CD8-positive, alpha-beta memory T cell (primary cell): ENCODE results near the gene POLA2. TPM values are rescaled to one million over a fixed set of nuclear protein-coding genes. Genes with fewer than 3 reads are reported as not detected.
A peak's percentile ranks its signal among the peaks of the same experiment; 100 is the strongest.

Experiments
- CTCF ChIA-PET: fragments of 350-600 bp; sonication (Branson Sonifier 250); formaldehyde crosslinking; loops from one replicate; lab custom pipeline; 2021; ENCODE audit warnings: antibody characterized with exemption; lab: Charles Lee
- POLR2A ChIA-PET: fragments of 350-600 bp; sonication (Branson Sonifier 250); formaldehyde crosslinking; loops from one replicate; lab custom pipeline; 2021; ENCODE audit warnings: antibody characterized with exemption; lab: Charles Lee
- DNase-seq, 5 donors: peaks; one replicate each; pipeline versions ENCODE4 v3.0.0 to v3.0.0-alpha.2; 2020 to 2022; ENCODE audit warnings: mixed read lengths in 1 of 5
- H3K27ac ChIP-seq: one replicate; pipeline ENCODE4 v1.7.0; 2013; ENCODE audit warnings: low read depth, mild to moderate bottlenecking, low read length, moderate library complexity
- H3K27me3 ChIP-seq: 2 replicates; pipeline ENCODE4 v1.7.0; 2013; ENCODE audit warnings: low read length, mild to moderate bottlenecking; ENCODE audit not compliant: insufficient read depth, poor library complexity, severe bottlenecking
- H3K36me3 ChIP-seq: 2 replicates; pipeline ENCODE4 v1.7.0; 2013; ENCODE audit warnings: mild to moderate bottlenecking, low read length, moderate library complexity; ENCODE audit not compliant: insufficient read depth
- H3K4me1 ChIP-seq: 2 replicates; pipeline ENCODE4 v1.7.0; 2013; ENCODE audit warnings: mild to moderate bottlenecking, low read length, moderate library complexity; ENCODE audit not compliant: insufficient read depth
- H3K4me3 ChIP-seq: 2 replicates; pipeline ENCODE4 v1.7.0; 2013; ENCODE audit warnings: mild to moderate bottlenecking, low read length
- H3K9me3 ChIP-seq: 2 replicates; pipeline ENCODE4 v1.7.0; 2013; ENCODE audit warnings: mild to moderate bottlenecking, low read length
- H3K27ac Mint-ChIP-seq, 8 donors: one replicate each; pipeline ENCODE4 v1.8.0; 2020 to 2021; ENCODE audit warnings: mixed read lengths in 8 of 8, mild to moderate bottlenecking in 6 of 8, inconsistent platforms in 3 of 8, moderate library complexity in 3 of 8
- H3K27me3 Mint-ChIP-seq, 2 donors: one replicate each; pipeline ENCODE4 v1.8.0; 2020 to 2021; ENCODE audit warnings: mixed read lengths in 2 of 2, mild to moderate bottlenecking in 1 of 2, moderate library complexity in 1 of 2
- H3K36me3 Mint-ChIP-seq, 3 donors: one replicate each; pipeline ENCODE4 v1.8.0; 2020 to 2021; ENCODE audit warnings: mixed read lengths in 3 of 3, inconsistent platforms in 1 of 3, mild to moderate bottlenecking in 1 of 3
- H3K4me1 Mint-ChIP-seq, 3 donors: one replicate each; pipeline ENCODE4 v1.8.0; 2020 to 2021; ENCODE audit warnings: mixed read lengths in 3 of 3, inconsistent platforms in 1 of 3, mild to moderate bottlenecking in 1 of 3
- H3K4me3 Mint-ChIP-seq, 7 donors: one replicate each; pipeline ENCODE4 v1.8.0; 2020 to 2021; ENCODE audit warnings: mixed read lengths in 7 of 7, mild to moderate bottlenecking in 6 of 7, moderate library complexity in 4 of 7, inconsistent platforms in 2 of 7
- H3K9me3 Mint-ChIP-seq, 5 donors: one replicate each; pipeline ENCODE4 v1.8.0; 2020 to 2022; ENCODE audit warnings: mixed read lengths in 5 of 5, mild to moderate bottlenecking in 3 of 5, moderate library complexity in 2 of 5, inconsistent platforms in 1 of 5
- polyA plus RNA-seq: library from polyadenylated mRNA; unstranded; fragments of 300-500 nt; fragmentation: Illumina TruSeq; gene quantifications from one replicate; pipeline ENCODE4 v1.2.3, GENCODE V29; 2021
- total RNA-seq, 2 experiments: library from RNA; stranded (reverse); gene quantifications; one replicate each; pipeline ENCODE4 v1.2.3, GENCODE V29; 2021

POLA2 gene
- total and polyA plus RNA-seq, 3 experiments from 2014 or later = 11.0 to 78.8 (median 75.6) TPM

DNA sequence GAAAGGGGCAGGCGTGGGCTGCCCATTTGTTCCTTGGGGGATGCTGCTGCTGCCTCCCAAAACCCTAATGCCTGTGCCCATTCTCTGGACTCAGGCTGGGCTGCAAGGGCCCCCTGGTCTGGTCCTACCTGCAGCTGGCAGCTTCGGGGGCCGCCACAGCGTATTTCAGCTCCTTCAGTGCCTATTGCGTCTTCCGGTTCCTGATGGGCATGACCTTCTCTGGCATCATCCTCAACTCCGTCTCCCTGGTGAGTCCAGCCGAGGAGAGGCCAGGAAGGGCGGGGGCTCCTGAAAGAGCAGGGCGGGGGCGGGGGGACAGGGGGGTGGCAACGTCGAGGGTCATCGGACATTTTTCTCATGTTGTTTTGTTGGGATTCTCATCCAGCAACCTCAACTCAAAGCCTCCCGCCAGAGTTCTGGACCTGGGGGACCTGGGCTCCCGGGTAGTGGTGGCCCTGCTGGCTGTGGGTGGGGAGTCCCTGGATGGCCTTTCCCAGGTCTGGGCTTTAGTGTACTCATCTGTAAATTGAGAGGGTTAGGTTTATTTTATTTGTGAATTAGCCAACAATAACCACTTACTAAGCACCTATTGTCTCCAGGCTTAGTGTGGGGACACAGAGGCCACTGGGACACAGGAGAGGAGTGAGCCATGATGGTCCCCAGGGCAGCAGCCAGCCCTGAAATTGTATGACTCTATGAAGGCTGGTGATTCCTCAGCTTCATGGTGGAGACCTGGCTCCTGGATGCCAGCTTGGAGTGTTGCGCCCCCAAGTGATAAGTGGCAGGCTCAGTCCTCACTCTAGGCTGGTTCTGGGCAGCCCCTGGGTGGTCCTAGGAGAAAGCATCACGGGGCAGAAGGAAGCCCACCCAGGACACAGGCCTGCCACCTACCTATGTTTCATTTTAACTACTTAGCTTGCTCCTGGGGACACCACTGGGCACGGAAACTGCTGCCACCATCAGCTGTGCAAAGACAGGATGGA lies 44.0 kb upstream of the POLA2 start:
- Mint-ChIP-seq H3K27ac (peak overlapping the region in 1 of 8 donors; percentile 54), H3K4me1 (peaks cover 22 to 38% (median 29%) of the 10 kb centered on the region in 3 donors), H3K4me3 (no peak overlapping the region), H3K9me3 (no peaks in the 10 kb centered on the region), H3K36me3 (peaks cover 0 to 2% (median 0%) of the 10 kb centered on the region in 3 donors), H3K27me3 (peaks cover 0 to 1% of the 10 kb centered on the region in 2 donors)
- Histone ChIP-seq H3K36me3 (no peaks in the 10 kb centered on the region), H3K27ac (no peak overlapping the region), H3K27me3 (no peaks in the 10 kb centered on the region), H3K4me1 (peaks cover 17% of the 10 kb centered on the region), H3K4me3 (no peak overlapping the region), H3K9me3 (no peaks in the 10 kb centered on the region)
- DNase-seq = no peak
- ChIA-PET CTCF (no interaction called here), POLR2A (interaction anchor here (0.7 kb wide), 1 partner anchor 12 kb away, joined by 4 read pairs; no protein-coding TSS in a partner anchor)

GRCh38 chr11:65218446-65218845 lies 43.3 kb upstream of the POLA2 start:
- H3K27me3 Mint-ChIP-seq = peaks cover 1 to 2% of the 10 kb centered on the region in 2 donors
- DNase-seq = no peak
- Histone ChIP-seq H3K36me3 (no peaks in the 10 kb centered on the region), H3K9me3 (no peaks in the 10 kb centered on the region), H3K4me1 (peaks cover 14% of the 10 kb centered on the region), H3K27ac (no peak overlapping the region), H3K27me3 (no peaks in the 10 kb centered on the region), H3K4me3 (no peak overlapping the region)
- H3K36me3 Mint-ChIP-seq = peaks cover 0 to 1% (median 0%) of the 10 kb centered on the region in 3 donors
- peaks cover 15 to 31% (median 22%) of the 10 kb centered on the region in 3 donors for H3K4me1 Mint-ChIP-seq
- peak overlapping the region in 3 of 8 donors; percentile 20 to 61 (median 31) for H3K27ac Mint-ChIP-seq
- no peaks in the 10 kb centered on the region for H3K9me3 Mint-ChIP-seq
- peak overlapping the region in 1 of 7 donors; percentile 41 for H3K4me3 Mint-ChIP-seq
- CTCF ChIA-PET = no interaction called here
- POLR2A ChIA-PET = interaction anchor here (0.7 kb wide), 1 partner anchor 13 kb away, joined by 4 read pairs; no protein-coding TSS in a partner anchor

DNA sequence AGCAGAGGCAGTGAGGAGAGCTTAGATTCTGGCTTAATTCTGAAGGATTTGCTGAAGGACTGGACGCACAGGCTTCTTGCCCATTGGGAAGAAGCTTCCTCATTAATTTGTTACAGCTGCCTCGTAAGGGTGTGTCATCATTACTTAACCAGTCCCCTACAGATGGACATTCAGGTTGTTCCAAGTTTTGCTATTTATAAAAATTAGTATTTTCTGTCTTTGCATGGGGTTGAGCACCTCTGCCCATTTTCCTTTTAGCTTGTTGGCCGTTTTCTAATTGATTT lies 41.9 kb upstream of the POLA2 start:
- Histone ChIP-seq H3K4me3 (no peak overlapping the region), H3K9me3 (no peaks in the 10 kb centered on the region), H3K36me3 (no peaks in the 10 kb centered on the region), H3K27ac (no peak overlapping the region), H3K27me3 (no peaks in the 10 kb centered on the region), H3K4me1 (peaks cover 4% of the 10 kb centered on the region)
- DNase-seq = no peak
- Mint-ChIP-seq H3K4me1 (peaks cover 7 to 17% (median 12%) of the 10 kb centered on the region in 3 donors), H3K27ac (peak overlapping the region in 1 of 8 donors; percentile 72), H3K9me3 (no peaks in the 10 kb centered on the region), H3K4me3 (no peak overlapping the region), H3K27me3 (peaks cover 4 to 5% of the 10 kb centered on the region in 2 donors), H3K36me3 (peaks cover 0 to 2% (median 0%) of the 10 kb centered on the region in 3 donors)
- ChIA-PET POLR2A (interaction anchor here (0.5 kb wide), 1 partner anchor 57 kb away, joined by 4 read pairs; no protein-coding TSS in a partner anchor), CTCF (interaction anchor here (2.2 to 2.9 kb wide), 2 partner anchors 15 to 96 kb away, joined by 7 to 10 read pairs; no protein-coding TSS in a partner anchor)

DNA sequence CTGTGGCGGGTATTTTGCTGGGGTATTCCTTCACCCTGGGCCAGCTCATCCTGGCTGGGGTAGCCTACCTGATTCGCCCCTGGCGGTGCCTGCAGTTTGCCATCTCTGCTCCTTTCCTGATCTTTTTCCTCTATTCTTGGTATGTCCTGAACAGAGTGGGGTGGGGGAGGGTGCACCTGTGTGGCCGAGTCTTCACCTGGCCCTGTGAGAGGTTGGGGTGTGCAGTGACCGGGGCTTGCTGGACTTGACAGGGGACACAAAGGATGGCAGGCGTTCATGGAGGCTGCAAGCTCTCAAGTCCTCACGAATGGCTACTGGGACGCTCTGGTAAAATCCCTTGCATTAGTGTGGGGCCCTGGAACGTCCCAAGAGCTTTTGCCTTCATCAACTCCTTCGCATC lies 40.7 kb upstream of the POLA2 start:
- Mint-ChIP-seq H3K27me3 (peaks cover 13 to 16% of the 10 kb centered on the region in 2 donors), H3K4me1 (peaks cover 13 to 21% (median 15%) of the 10 kb centered on the region in 3 donors), H3K27ac (no peak overlapping the region), H3K36me3 (peaks cover 0 to 2% (median 0%) of the 10 kb centered on the region in 3 donors), H3K4me3 (peak overlapping the region in 1 of 7 donors; percentile 18), H3K9me3 (no peaks in the 10 kb centered on the region)
- DNase-seq = no peak
- Histone ChIP-seq H3K27me3 (no peaks in the 10 kb centered on the region), H3K36me3 (no peaks in the 10 kb centered on the region), H3K27ac (no peak overlapping the region), H3K4me3 (no peak overlapping the region), H3K4me1 (peaks cover 8% of the 10 kb centered on the region), H3K9me3 (no peaks in the 10 kb centered on the region)
- CTCF ChIA-PET = interaction anchor here (1.0 to 2.9 kb wide), 3 partner anchors 16 to 95 kb away, joined by 3 to 10 read pairs (median 7); no protein-coding TSS in a partner anchor
- POLR2A ChIA-PET = no interaction called here

- H3K27ac Mint-ChIP-seq = no peak overlapping the region
- no peak overlapping the region for H3K27ac ChIP-seq
- DNase-seq = no peak
- H3K4me3 Mint-ChIP-seq = no peak overlapping the region
- H3K9me3 ChIP-seq = no peaks in the 10 kb centered on the region
- H3K27me3 ChIP-seq = no peaks in the 10 kb centered on the region
- ChIA-PET CTCF (no interaction called here), POLR2A (no interaction called here)
- peaks cover 14 to 23% (median 23%) of the 10 kb centered on the region in 3 donors for H3K4me1 Mint-ChIP-seq
- H3K4me3 ChIP-seq = no peak overlapping the region
- no peaks in the 10 kb centered on the region for H3K9me3 Mint-ChIP-seq
- H3K36me3 ChIP-seq = no peaks in the 10 kb centered on the region
- peaks cover 22 to 27% of the 10 kb centered on the region in 2 donors for H3K27me3 Mint-ChIP-seq
- H3K36me3 Mint-ChIP-seq = peaks cover 0 to 2% (median 0%) of the 10 kb centered on the region in 3 donors
- peaks cover 10% of the 10 kb centered on the region for H3K4me1 ChIP-seq
Measured at GRCh38 chr11:65223011-65223410, 38.8 kb upstream of the POLA2 start.

GRCh38 chr11:65224930-65225278 lies 36.9 kb upstream of the POLA2 start:
- no peaks in the 10 kb centered on the region for H3K27me3 ChIP-seq
- no peak for DNase-seq
- no peak overlapping the region for H3K27ac Mint-ChIP-seq
- H3K36me3 Mint-ChIP-seq = peaks cover 0 to 2% (median 0%) of the 10 kb centered on the region in 3 donors
- no peak overlapping the region for H3K4me3 ChIP-seq
- H3K36me3 ChIP-seq = no peaks in the 10 kb centered on the region
- peak overlapping the region; percentile 65 for H3K27ac ChIP-seq
- H3K27me3 Mint-ChIP-seq = peaks cover 21 to 27% of the 10 kb centered on the region in 2 donors
- H3K9me3 Mint-ChIP-seq = no peaks in the 10 kb centered on the region
- peaks cover 8% of the 10 kb centered on the region for H3K4me1 ChIP-seq
- peaks cover 7 to 16% (median 15%) of the 10 kb centered on the region in 3 donors for H3K4me1 Mint-ChIP-seq
- CTCF ChIA-PET = interaction anchor here (0.7 to 3.1 kb wide), 12 partner anchors 15 to 110 kb away, joined by 3 to 43 read pairs (median 4); partner anchors contain the start of genes CDC42EP2, DPF2 and POLA2
- peak overlapping the region in 2 of 7 donors; percentile 67 to 77 for H3K4me3 Mint-ChIP-seq
- H3K9me3 ChIP-seq = no peaks in the 10 kb centered on the region
- POLR2A ChIA-PET = interaction anchor here (1.5 kb wide), 1 partner anchor 90 kb away, joined by 3 read pairs; no protein-coding TSS in a partner anchor

DNA sequence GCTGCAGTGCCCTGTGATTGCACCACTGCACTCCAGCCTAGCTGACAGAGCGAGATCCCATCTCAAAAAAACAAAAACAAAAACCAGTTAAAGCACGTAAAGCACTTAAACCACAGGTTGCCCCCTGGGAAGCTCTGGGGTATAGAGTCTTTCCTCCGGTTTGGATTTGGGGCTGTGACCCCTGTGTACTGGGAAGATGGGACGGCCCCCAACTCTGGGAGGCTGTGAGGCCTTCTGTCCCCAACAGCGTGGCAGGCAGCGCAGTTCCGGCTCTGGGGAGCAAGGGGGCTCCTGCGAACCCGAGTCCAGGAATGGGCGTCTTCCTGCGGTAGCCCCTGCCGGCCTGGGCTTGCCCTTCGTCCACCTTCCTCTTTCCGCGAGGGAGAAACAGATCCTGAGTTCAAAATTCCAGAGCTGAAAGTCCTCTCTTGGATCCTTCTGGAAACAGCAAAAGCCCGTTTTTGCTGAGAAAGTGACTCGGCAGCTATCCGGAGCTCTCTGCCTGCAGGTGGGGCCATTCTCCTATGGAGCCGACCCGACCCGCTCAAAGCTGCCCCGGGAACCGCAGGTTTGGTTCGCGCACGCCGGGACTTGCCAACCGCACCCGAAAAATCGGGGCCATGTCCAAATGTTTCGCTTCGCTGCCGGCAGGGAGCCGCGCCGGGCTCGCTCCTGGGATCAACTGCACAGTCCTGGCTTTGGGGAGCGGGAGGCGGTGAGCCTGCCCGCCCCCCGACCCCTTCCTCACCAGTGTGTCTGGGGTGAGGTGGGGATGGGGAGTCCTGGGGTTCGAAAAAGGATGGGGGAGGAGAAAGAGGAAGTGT lies 36.3 kb upstream of the POLA2 start:
- Histone ChIP-seq H3K4me1 (peaks cover 7% of the 10 kb centered on the region), H3K9me3 (no peaks in the 10 kb centered on the region), H3K4me3 (peak overlapping the region; percentile 48), H3K36me3 (no peaks in the 10 kb centered on the region), H3K27me3 (no peaks in the 10 kb centered on the region), H3K27ac (peak overlapping the region; percentile 65)
- Mint-ChIP-seq H3K27me3 (peaks cover 22 to 27% of the 10 kb centered on the region in 2 donors), H3K9me3 (no peaks in the 10 kb centered on the region), H3K4me1 (peaks cover 7 to 16% (median 12%) of the 10 kb centered on the region in 3 donors), H3K4me3 (peak overlapping the region; percentile 64 to 87 (median 68)), H3K27ac (peak overlapping the region in 1 of 8 donors; percentile 76), H3K36me3 (peaks cover 0 to 2% (median 0%) of the 10 kb centered on the region in 3 donors)
- CTCF ChIA-PET = interaction anchor here (0.7 to 3.1 kb wide), 16 partner anchors 15 to 281 kb away, joined by 3 to 43 read pairs (median 3); partner anchors contain the start of genes CDC42EP2, DPF2 and POLA2
- DNase-seq = peak; percentile 42 to 73 (median 46)
- POLR2A ChIA-PET = interaction anchor here (1.5 kb wide), 1 partner anchor 90 kb away, joined by 3 read pairs; no protein-coding TSS in a partner anchor
